ENCODE measurements around the gene GALNT17.

GRCh38 chr7:71229699-71230098, 97.8 kb downstream of the GALNT17 start:
- TF ChIP-seq POLR2A (IDR thresholded peaks at IDR 0.05; ENCODE audit: low read length) = no peak
- TF ChIP-seq GATA1 (IDR thresholded peaks at IDR 0.05; ENCODE audit: low read depth, low read length) = no peak

All from erythroblast (primary cell).